Aorta (tissue), 5 donors: ENCODE measurements around the gene PTGDR. TPM values are rescaled to one million over a fixed set of nuclear protein-coding genes. Genes with fewer than 3 reads are reported as not detected.

Experiments used
- ATAC-seq: fragments of 200-7000 bp; cut with Tn5 transposase; one replicate; pipeline ENCODE4 v1.9.1; 2022; ENCODE audit warnings: moderate library complexity; ENCODE audit not compliant: low FRiP score
- DNase-seq, 2 donors: peaks; one replicate each; pipeline ENCODE4 v3.0.0-alpha.2; 2020
- H3K27ac ChIP-seq, 2 donors: one replicate each; pipeline ENCODE4 v1.5.1; 2013; ENCODE audit warnings: low read length in 2 of 2, mild to moderate bottlenecking in 2 of 2, moderate library complexity in 2 of 2, control low read depth in 1 of 2, inconsistent platforms in 1 of 2, low read depth in 1 of 2
- H3K27me3 ChIP-seq, 2 donors: one replicate each; pipeline ENCODE4 v1.6.1; 2013; ENCODE audit warnings: control low read depth in 1 of 2, low read length in 1 of 2, mild to moderate bottlenecking in 1 of 2, moderate library complexity in 1 of 2; ENCODE audit not compliant: insufficient read depth in 2 of 2, control insufficient read depth in 1 of 2
- H3K36me3 ChIP-seq, 2 donors: one replicate each; pipeline ENCODE4 v1.6.1; 2013; ENCODE audit warnings: control low read depth in 1 of 2, low read length in 1 of 2, mild to moderate bottlenecking in 1 of 2; ENCODE audit not compliant: insufficient read depth in 2 of 2, control insufficient read depth in 1 of 2
- H3K4me1 ChIP-seq, 2 donors: one replicate each; pipeline ENCODE4 v1.6.1; 2013; ENCODE audit warnings: low read length in 2 of 2, control low read depth in 1 of 2, mild to moderate bottlenecking in 1 of 2, moderate library complexity in 1 of 2; ENCODE audit not compliant: insufficient read depth in 2 of 2, control insufficient read depth in 1 of 2
- H3K4me3 ChIP-seq, 2 donors: one replicate each; pipeline ENCODE4 v1.5.1; 2013; ENCODE audit warnings: low read length in 2 of 2, control low read depth in 1 of 2, mild to moderate bottlenecking in 1 of 2
- H3K9me3 ChIP-seq: one replicate; pipeline ENCODE4 v1.6.1; 2013; ENCODE audit warnings: mild to moderate bottlenecking, low read length; ENCODE audit not compliant: control insufficient read depth
- WGBS, 2 donors: extraction: QIAGEN DNeasy Blood & Tissue Kit; methylation state at CpG; one replicate each; pipeline ENCODE4 v1.1.7; 2013; 5-methylcytosine and 5-hydroxymethylcytosine counted together
- intact Hi-C, 2 donors: fragments of 100-400 bp; cut with DNase I; formaldehyde crosslinking; loops; one replicate each; pipeline versions ENCODE4 v1.14.2 to v1.15.0; 2022
- long read RNA-seq, 2 donors: library from polyadenylated mRNA; unstranded; transcript quantifications; one replicate each; pipeline ENCODE4 v2.0.0, GENCODE V29; 2020 to 2021
- polyA plus RNA-seq, 2 donors: library from polyadenylated mRNA; stranded (reverse); fragments of 200-250 nt; gene quantifications; one replicate each; pipeline ENCODE4 v1.2.3, GENCODE V29; 2013
- total RNA-seq, 2 donors: library from RNA; stranded (reverse); fragmentation: NEBNext Ultra II Directional; extraction: Animal tissue kit (Norgen Biotek cat#: 25700); gene quantifications; one replicate each; pipeline ENCODE4 v1.2.1, GENCODE V29; 2021
- donor health status: healthy with polysubstance abuse.
- donor health status: Bipolar disorder and iron deficiency.
- donor health status: DM: no; HTN: no; CAD: no.
- donor health status: DM: no; HTN: no; CAD: no.
- donor health status: DM: yes; HTN: yes; CAD: no.

PTGDR gene, protein sequence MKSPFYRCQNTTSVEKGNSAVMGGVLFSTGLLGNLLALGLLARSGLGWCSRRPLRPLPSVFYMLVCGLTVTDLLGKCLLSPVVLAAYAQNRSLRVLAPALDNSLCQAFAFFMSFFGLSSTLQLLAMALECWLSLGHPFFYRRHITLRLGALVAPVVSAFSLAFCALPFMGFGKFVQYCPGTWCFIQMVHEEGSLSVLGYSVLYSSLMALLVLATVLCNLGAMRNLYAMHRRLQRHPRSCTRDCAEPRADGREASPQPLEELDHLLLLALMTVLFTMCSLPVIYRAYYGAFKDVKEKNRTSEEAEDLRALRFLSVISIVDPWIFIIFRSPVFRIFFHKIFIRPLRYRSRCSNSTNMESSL
- total RNA-seq (1 to 10 TPM in 1 of 2 donors, under 1 TPM in 1; 0.71 to 2.9 TPM), polyA plus RNA-seq (under 1 TPM; 0.13 to 0.38 TPM)
- long read RNA-seq, donor 1, partial matches to known transcripts = 0 of 5 reads
- long read RNA-seq, donor 1, other reads (novel, unspliced or antisense) = 3 of 5 reads
- long read RNA-seq, donor 2, partial matches to known transcripts = 0 of 2 reads
- long read RNA-seq, donor 2, other reads (novel, unspliced or antisense) = 0 of 2 reads

- Histone ChIP-seq H3K4me3 (no peak within 1 kb of the TSS), H3K36me3 (no peaks in the 10 kb centered on the region), H3K9me3 (no peaks in the 10 kb centered on the region), H3K27me3 (no peaks in the 10 kb centered on the region), H3K4me1 (no peaks in the 10 kb centered on the region), H3K27ac (no peak within 1 kb of the TSS)
- intact Hi-C loops = no loop called here
- ATAC-seq = peak; percentile 73
- peak; percentile 61 to 75 for DNase-seq
- WGBS, 2 donors = 1 to 2% methylated on average over 60 to 63 of the region's 63 CpGs
These were observed at the start of gene PTGDR for GRCh38 chr14:52267501-52268278. PTGDR (plus strand) TSS chr14:52267698; CDS start chr14:52267815, 117 bp downstream.

GRCh38 chr14:52219488-52220084 is 47.9 kb upstream of the PTGDR start:
- intact Hi-C loops = no loop called here
- 49 to 56% methylated on average over 4 of the region's 4 CpGs for WGBS, 2 donors
- ATAC-seq (no peak), DNase-seq (no peak)
- Histone ChIP-seq H3K36me3 (no peaks in the 10 kb centered on the region), H3K4me1 (no peaks in the 10 kb centered on the region), H3K27me3 (no peaks in the 10 kb centered on the region), H3K9me3 (no peaks in the 10 kb centered on the region), H3K4me3 (no peak overlapping the region), H3K27ac (no peak overlapping the region)

- no peak overlapping the region for H3K4me3 ChIP-seq
- no peaks in the 10 kb centered on the region for H3K9me3 ChIP-seq
- H3K36me3 ChIP-seq = no peaks in the 10 kb centered on the region
- DNase-seq (no peak), ATAC-seq (no peak)
- 87% methylated on average over 7 of the region's 7 CpGs for WGBS, 2 donors
- no peaks in the 10 kb centered on the region for H3K4me1 ChIP-seq
- intact Hi-C loops = no loop called here
- H3K27ac ChIP-seq = no peak overlapping the region
- no peaks in the 10 kb centered on the region for H3K27me3 ChIP-seq
These were observed 46.3 kb upstream of the PTGDR start for GRCh38 chr14:52220924-52221811.

DNA sequence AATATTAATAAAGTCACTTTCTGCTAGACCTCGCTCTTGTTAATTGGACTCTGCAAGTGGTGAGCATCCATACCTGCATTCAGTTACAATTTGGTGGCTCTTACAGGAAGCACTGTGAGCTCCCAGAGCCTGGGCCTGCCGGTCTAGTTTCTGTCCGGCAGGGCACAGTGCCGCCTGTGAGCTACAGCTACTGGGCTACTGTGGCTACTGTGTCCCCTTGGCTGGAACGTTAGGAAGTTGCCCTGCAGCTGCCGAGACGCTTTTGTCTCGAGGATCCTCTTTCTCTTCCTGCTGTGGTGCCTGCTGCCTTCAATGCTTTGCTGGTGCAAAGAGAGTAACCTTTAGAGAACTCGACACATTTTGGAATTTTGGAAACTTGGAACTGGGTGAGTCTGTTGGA is 44.6 kb upstream of the PTGDR start:
- Histone ChIP-seq H3K27me3 (no peaks in the 10 kb centered on the region), H3K4me3 (no peak overlapping the region), H3K27ac (no peak overlapping the region), H3K4me1 (no peaks in the 10 kb centered on the region), H3K36me3 (no peaks in the 10 kb centered on the region), H3K9me3 (no peaks in the 10 kb centered on the region)
- DNase-seq (no peak), ATAC-seq (no peak)
- 93 to 95% methylated on average over 9 of the region's 9 CpGs for WGBS, 2 donors
- intact Hi-C loops = no loop called here

DNA sequence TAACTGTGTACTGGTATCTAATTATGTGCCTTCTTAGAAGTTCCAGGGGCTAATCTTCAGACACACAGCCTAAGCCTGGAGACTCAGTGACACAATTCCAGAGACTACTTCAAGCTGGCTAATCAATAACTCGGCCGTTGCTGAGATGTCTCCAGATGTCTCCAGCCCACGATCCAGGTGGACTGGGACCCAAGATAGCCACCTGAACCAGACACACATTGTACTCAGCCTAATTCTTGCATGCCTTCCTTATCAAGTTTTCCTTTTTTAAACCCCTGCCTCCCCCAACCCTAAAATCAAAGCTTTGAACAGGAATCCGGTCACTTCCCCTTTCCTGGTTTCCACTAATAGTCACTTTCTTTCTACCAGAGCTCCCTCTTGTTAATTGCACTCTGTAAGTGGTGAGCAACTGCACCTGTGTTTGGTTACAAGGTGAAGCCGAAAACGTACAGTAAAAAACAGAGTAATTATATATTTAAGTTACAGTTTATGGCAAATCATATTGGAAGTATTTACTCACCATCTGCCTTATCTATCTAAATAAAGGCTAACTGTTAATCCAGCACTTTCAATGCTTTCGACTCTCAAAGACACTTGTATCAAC is 39.8 kb upstream of the PTGDR start:
- Histone ChIP-seq H3K27me3 (no peaks in the 10 kb centered on the region), H3K4me1 (no peaks in the 10 kb centered on the region), H3K4me3 (no peak overlapping the region), H3K9me3 (no peaks in the 10 kb centered on the region), H3K27ac (no peak overlapping the region), H3K36me3 (no peaks in the 10 kb centered on the region)
- intact Hi-C loops = no loop called here
- ATAC-seq = no peak
- WGBS, 2 donors = 83 to 91% methylated on average over 7 of the region's 7 CpGs
- DNase-seq = no peak

DNA sequence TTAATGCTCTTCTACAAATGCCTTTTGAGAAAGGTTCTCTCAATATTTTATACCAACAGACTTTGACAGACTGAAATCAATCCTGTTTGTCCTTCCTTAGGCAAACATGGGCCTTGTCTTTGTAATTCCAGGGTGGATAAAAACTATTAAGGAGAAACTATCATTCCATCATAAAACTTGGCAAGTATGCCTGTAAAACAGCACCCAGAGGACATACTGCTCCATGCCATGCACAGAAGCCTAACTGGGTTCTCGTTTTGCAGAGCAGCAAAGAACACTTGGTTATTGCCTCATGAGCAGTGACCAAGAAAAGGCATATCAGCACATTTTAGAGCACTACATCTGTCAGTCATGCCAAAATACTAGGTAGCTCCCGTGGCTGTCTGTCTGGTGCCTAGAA is 33.8 kb upstream of the PTGDR start:
- intact Hi-C loops = no loop called here
- Histone ChIP-seq H3K9me3 (peaks cover 2% of the 10 kb centered on the region), H3K27ac (no peak overlapping the region), H3K36me3 (no peaks in the 10 kb centered on the region), H3K4me1 (no peaks in the 10 kb centered on the region), H3K27me3 (no peaks in the 10 kb centered on the region), H3K4me3 (no peak overlapping the region)
- ATAC-seq = no peak
- WGBS, 2 donors = 56 to 59% methylated on average over 2 of the region's 2 CpGs
- no peak for DNase-seq

DNA sequence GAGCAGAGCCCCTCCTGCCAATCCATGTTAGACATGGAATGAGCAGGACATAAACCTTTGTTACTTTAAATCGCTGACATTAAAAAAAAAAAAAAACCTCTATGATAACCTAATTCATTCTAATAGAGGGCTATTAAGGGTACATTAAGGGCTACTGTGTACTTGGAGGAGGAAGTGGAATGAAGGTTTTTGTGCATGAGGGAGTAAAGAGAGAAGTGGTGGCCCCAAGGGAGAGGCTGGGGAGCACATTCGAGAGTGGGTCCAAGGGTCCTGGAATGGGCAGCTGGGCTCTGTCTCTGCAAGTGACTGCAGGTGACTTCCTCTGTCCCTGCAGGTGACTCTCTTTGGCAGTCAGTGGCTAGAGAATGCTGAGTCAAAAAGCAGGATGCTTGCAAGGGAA is 32.1 kb upstream of the PTGDR start:
- intact Hi-C loops = no loop called here
- Histone ChIP-seq H3K27ac (no peak overlapping the region), H3K27me3 (no peaks in the 10 kb centered on the region), H3K4me3 (no peak overlapping the region), H3K9me3 (peaks cover 2% of the 10 kb centered on the region), H3K36me3 (no peaks in the 10 kb centered on the region), H3K4me1 (no peaks in the 10 kb centered on the region)
- WGBS, 2 donors = 81 to 82% methylated on average over 2 of the region's 2 CpGs
- ATAC-seq (no peak), DNase-seq (no peak)
